WTC11 (cell line): ENCODE data around the gene OR1A2. TPM values are rescaled to one million over a fixed set of nuclear protein-coding genes. Genes with fewer than 3 reads are reported as not detected.

Source experiments
- ATAC-seq: fragments of 200-7000 bp; cut with Tn5 transposase; 2 replicates; pipeline ENCODE4 v1.10.0; 2021; ENCODE audit warnings: mild to moderate bottlenecking, moderate library complexity
- Bru-seq: library from RNA; stranded (reverse); fragments of 400-500 nt; gene quantifications from one replicate; lab custom pipeline; 2021; lab: Mats Ljungman, UMichigan
- CTCF ChIA-PET: fragments of 300-600 bp; sonication (Branson Sonifier 250); formaldehyde crosslinking; loops from one replicate; lab custom pipeline; 2021; ENCODE audit warnings: antibody characterized with exemption; lab: Charles Lee
- POLR2A ChIA-PET: fragments of 350-600 bp; sonication (Branson Sonifier 250); formaldehyde crosslinking; loops from one replicate; lab custom pipeline; 2021; ENCODE audit warnings: antibody characterized with exemption; lab: Charles Lee
- DNase-seq: peaks from one replicate; pipeline ENCODE4 v3.0.0; 2021; ENCODE audit warnings: low spot score
- H3K27ac Mint-ChIP-seq: 2 replicates; pipeline ENCODE4 v1.8.0; 2021; ENCODE audit warnings: mixed read lengths
- H3K27me3 Mint-ChIP-seq: 2 replicates; pipeline ENCODE4 v1.8.0; 2021; ENCODE audit warnings: low read depth, mild to moderate bottlenecking, moderate library complexity, mixed read lengths
- H3K36me3 Mint-ChIP-seq: 2 replicates; pipeline ENCODE4 v1.8.0; 2021; ENCODE audit warnings: mixed read lengths
- H3K4me1 Mint-ChIP-seq: 2 replicates; pipeline ENCODE4 v1.8.0; 2022; ENCODE audit warnings: mixed read lengths
- H3K4me3 Mint-ChIP-seq: 2 replicates; pipeline ENCODE4 v1.8.0; 2021; ENCODE audit warnings: mild to moderate bottlenecking, moderate library complexity, mixed read lengths
- H3K9me3 Mint-ChIP-seq: 2 replicates; pipeline ENCODE4 v1.8.0; 2021; ENCODE audit warnings: mixed read lengths
- FOXJ3 ChIP-seq: sonication (generic); formaldehyde crosslinking; IDR thresholded peaks from 2 replicates; pipeline ENCODE4 v1.9.0; 2021; ENCODE audit warnings: missing genetic modification reagents, mild to moderate bottlenecking, borderline replicate concordance
- NR3C1 ChIP-seq: sonication (generic); formaldehyde crosslinking; conservative IDR thresholded peaks from 2 replicates; pipeline ENCODE4 v1.8.1; 2023; ENCODE audit warnings: low read depth, mild to moderate bottlenecking, missing genetic modification reagents
- OVOL2 ChIP-seq: fragments of 250-450 bp; sonication (Bioruptor Pico); IDR thresholded peaks from 2 replicates; pipeline ENCODE4 v1.9.0; 2021; ENCODE audit warnings: mild to moderate bottlenecking, borderline replicate concordance
- TEAD4 ChIP-seq: sonication (generic); formaldehyde crosslinking; IDR thresholded peaks from 2 replicates; pipeline ENCODE4 v1.8.0; 2022; ENCODE audit warnings: mild to moderate bottlenecking, missing genetic modification reagents
- ZBTB21 ChIP-seq: sonication (generic); formaldehyde crosslinking; IDR thresholded peaks from 2 replicates; pipeline ENCODE4 v1.8.1; 2023; ENCODE audit warnings: mild to moderate bottlenecking, missing genetic modification reagents, borderline replicate concordance
- ZNF121 ChIP-seq: sonication (generic); formaldehyde crosslinking; IDR thresholded peaks from 2 replicates; pipeline ENCODE4 v1.8.0; 2023; ENCODE audit warnings: missing genetic modification reagents
- ZNF317 ChIP-seq: sonication (generic); formaldehyde crosslinking; IDR thresholded peaks from 2 replicates; pipeline ENCODE4 v1.8.1; 2023; ENCODE audit warnings: low read depth, mild to moderate bottlenecking, moderate library complexity, missing genetic modification reagents, borderline replicate concordance
- long read RNA-seq, 3 experiments: library from RNA in 1 of 3; library from capped mRNA in 1 of 3; library from polyadenylated mRNA in 1 of 3; unstranded in 2 of 3; stranded (forward) in 1 of 3; transcript quantifications; one replicate each; pipeline ENCODE4 v2.0.0, GENCODE V29; 2021
- total RNA-seq: library from RNA; stranded (reverse); gene quantifications from 3 replicates; pipeline ENCODE4 v1.2.3, GENCODE V29; 2021
- TF ChIP-seq, protein P1 (sequence below): sonication (generic); formaldehyde crosslinking; IDR thresholded peaks from 2 replicates; pipeline ENCODE4 v1.8.0; 2022; ENCODE audit warnings: mild to moderate bottlenecking, missing genetic modification reagents
- TF ChIP-seq, protein P2 (sequence below): fragments of 250-450 bp; sonication (Bioruptor Pico); IDR thresholded peaks from 2 replicates; pipeline ENCODE4 v1.9.0; 2021; ENCODE audit warnings: mild to moderate bottlenecking, borderline replicate concordance
- TF ChIP-seq, protein P3 (sequence below): sonication (generic); formaldehyde crosslinking; IDR thresholded peaks from 2 replicates; pipeline ENCODE4 v1.8.0; 2022; ENCODE audit warnings: missing genetic modification reagents
- TF ChIP-seq, protein P4 (sequence below): sonication (generic); formaldehyde crosslinking; IDR thresholded peaks from 2 replicates; pipeline ENCODE4 v1.8.1; 2022; ENCODE audit warnings: mild to moderate bottlenecking, missing genetic modification reagents, moderate library complexity, borderline replicate concordance
- TF ChIP-seq, protein P5 (sequence below): sonication (generic); formaldehyde crosslinking; IDR thresholded peaks from 2 replicates; pipeline ENCODE4 v1.8.1; 2022; ENCODE audit warnings: mild to moderate bottlenecking, moderate library complexity, missing genetic modification reagents

Gene OR1A2, protein sequence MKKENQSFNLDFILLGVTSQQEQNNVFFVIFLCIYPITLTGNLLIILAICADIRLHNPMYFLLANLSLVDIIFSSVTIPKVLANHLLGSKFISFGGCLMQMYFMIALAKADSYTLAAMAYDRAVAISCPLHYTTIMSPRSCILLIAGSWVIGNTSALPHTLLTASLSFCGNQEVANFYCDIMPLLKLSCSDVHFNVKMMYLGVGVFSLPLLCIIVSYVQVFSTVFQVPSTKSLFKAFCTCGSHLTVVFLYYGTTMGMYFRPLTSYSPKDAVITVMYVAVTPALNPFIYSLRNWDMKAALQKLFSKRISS
- total RNA-seq (not detected in 3 replicates), Bru-seq, nascent RNA (not detected)
- long read RNA-seq, experiment 1: 0 reads
- long read RNA-seq, experiment 2: 0 reads
- long read RNA-seq, experiment 3: 0 reads

DNA sequence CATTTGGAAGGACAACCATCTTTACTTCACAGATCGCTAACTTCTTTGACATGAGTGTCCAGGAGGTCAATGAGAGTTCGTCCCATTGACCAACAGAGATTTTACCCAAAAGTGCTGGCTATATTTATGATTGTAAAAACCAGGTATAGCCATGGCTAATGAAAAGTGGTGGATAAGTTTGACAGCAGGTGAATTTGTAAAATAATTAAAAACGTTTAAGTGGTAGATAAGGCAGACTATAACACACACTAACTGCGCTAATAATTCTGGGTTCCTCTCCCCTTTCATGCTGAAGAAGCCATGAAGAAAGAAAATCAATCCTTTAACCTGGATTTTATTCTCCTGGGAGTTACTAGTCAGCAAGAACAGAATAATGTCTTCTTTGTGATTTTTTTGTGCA lies at the start of gene OR1A2:
Gene OR1A2, plus strand, starts transcription at position 301 of the 400 bp plus-strand sequence. Its CDS starts 0 bp downstream, at position 301.
- POLR2A ChIA-PET: no interaction called here
- peaks cover 2% of the 10 kb centered on the region; the same call in 1 of the 2 replicates for H3K27me3 Mint-ChIP-seq
- no peak for DNase-seq
- TF ChIP-seq FOXJ3 (no peak), NR3C1 (CRISPR knock-in tag) (no peak)
- TF ChIP-seq, protein P1, sequence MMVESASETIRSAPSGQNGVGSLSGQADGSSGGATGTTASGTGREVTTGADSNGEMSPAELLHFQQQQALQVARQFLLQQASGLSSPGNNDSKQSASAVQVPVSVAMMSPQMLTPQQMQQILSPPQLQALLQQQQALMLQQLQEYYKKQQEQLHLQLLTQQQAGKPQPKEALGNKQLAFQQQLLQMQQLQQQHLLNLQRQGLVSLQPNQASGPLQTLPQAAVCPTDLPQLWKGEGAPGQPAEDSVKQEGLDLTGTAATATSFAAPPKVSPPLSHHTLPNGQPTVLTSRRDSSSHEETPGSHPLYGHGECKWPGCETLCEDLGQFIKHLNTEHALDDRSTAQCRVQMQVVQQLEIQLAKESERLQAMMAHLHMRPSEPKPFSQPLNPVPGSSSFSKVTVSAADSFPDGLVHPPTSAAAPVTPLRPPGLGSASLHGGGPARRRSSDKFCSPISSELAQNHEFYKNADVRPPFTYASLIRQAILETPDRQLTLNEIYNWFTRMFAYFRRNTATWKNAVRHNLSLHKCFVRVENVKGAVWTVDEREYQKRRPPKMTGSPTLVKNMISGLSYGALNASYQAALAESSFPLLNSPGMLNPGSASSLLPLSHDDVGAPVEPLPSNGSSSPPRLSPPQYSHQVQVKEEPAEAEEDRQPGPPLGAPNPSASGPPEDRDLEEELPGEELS (CRISPR knock-in tag): no peak
- TF ChIP-seq, all 79 proteins: peak for 0
- H3K9me3 Mint-ChIP-seq: peaks cover 27% of the 10 kb centered on the region
- no peak within 1 kb of the TSS for H3K4me3 Mint-ChIP-seq
- ATAC-seq: no peak
- CTCF ChIA-PET: interaction anchor here (0.5 kb wide), 1 partner anchor 270 kb away, joined by 3 read pairs; no protein-coding TSS in a partner anchor
- H3K36me3 Mint-ChIP-seq: peaks cover 8% of the 10 kb centered on the region
- no peak within 1 kb of the TSS for H3K27ac Mint-ChIP-seq
- H3K4me1 Mint-ChIP-seq: no peaks in the 10 kb centered on the region

DNA sequence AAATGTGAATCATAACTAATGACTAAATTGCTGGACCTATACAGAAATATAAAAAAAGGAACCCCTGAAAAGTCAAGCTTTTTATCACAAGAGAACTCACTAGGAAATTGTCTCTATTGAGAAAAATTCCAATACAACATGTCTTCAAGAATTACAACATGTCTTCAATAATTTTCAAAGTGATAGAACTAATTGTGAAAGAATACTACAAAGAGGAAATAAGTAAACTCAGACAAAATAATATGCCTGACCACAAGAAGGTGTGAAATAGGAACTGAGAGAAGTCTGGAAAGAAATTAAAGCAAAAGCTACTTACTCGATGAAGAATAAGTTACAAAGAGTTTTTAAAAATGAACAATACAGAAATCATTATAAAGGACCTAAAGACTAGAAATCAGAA lies 40.1 kb upstream of the OR1A2 start:
- ChIA-PET POLR2A (no interaction called here), CTCF (no interaction called here)
- Mint-ChIP-seq H3K27ac (no peak overlapping the region), H3K4me1 (peaks cover 15% of the 10 kb centered on the region), H3K36me3 (peaks cover 9% of the 10 kb centered on the region; the same call in 1 of the 2 replicates), H3K4me3 (no peak overlapping the region), H3K27me3 (peaks cover 9% of the 10 kb centered on the region), H3K9me3 (peaks cover 12% of the 10 kb centered on the region)
- TF ChIP-seq ZNF317 (CRISPR knock-in tag) (no peak), ZNF121 (CRISPR knock-in tag) (no peak), ZBTB21 (CRISPR knock-in tag) (no peak), OVOL2 (CRISPR knock-in tag) (no peak), TEAD4 (CRISPR knock-in tag) (no peak)
- TF ChIP-seq, protein P2, sequence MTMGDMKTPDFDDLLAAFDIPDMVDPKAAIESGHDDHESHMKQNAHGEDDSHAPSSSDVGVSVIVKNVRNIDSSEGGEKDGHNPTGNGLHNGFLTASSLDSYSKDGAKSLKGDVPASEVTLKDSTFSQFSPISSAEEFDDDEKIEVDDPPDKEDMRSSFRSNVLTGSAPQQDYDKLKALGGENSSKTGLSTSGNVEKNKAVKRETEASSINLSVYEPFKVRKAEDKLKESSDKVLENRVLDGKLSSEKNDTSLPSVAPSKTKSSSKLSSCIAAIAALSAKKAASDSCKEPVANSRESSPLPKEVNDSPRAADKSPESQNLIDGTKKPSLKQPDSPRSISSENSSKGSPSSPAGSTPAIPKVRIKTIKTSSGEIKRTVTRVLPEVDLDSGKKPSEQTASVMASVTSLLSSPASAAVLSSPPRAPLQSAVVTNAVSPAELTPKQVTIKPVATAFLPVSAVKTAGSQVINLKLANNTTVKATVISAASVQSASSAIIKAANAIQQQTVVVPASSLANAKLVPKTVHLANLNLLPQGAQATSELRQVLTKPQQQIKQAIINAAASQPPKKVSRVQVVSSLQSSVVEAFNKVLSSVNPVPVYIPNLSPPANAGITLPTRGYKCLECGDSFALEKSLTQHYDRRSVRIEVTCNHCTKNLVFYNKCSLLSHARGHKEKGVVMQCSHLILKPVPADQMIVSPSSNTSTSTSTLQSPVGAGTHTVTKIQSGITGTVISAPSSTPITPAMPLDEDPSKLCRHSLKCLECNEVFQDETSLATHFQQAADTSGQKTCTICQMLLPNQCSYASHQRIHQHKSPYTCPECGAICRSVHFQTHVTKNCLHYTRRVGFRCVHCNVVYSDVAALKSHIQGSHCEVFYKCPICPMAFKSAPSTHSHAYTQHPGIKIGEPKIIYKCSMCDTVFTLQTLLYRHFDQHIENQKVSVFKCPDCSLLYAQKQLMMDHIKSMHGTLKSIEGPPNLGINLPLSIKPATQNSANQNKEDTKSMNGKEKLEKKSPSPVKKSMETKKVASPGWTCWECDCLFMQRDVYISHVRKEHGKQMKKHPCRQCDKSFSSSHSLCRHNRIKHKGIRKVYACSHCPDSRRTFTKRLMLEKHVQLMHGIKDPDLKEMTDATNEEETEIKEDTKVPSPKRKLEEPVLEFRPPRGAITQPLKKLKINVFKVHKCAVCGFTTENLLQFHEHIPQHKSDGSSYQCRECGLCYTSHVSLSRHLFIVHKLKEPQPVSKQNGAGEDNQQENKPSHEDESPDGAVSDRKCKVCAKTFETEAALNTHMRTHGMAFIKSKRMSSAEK (CRISPR knock-in tag): no peak
- TF ChIP-seq, protein P3, sequence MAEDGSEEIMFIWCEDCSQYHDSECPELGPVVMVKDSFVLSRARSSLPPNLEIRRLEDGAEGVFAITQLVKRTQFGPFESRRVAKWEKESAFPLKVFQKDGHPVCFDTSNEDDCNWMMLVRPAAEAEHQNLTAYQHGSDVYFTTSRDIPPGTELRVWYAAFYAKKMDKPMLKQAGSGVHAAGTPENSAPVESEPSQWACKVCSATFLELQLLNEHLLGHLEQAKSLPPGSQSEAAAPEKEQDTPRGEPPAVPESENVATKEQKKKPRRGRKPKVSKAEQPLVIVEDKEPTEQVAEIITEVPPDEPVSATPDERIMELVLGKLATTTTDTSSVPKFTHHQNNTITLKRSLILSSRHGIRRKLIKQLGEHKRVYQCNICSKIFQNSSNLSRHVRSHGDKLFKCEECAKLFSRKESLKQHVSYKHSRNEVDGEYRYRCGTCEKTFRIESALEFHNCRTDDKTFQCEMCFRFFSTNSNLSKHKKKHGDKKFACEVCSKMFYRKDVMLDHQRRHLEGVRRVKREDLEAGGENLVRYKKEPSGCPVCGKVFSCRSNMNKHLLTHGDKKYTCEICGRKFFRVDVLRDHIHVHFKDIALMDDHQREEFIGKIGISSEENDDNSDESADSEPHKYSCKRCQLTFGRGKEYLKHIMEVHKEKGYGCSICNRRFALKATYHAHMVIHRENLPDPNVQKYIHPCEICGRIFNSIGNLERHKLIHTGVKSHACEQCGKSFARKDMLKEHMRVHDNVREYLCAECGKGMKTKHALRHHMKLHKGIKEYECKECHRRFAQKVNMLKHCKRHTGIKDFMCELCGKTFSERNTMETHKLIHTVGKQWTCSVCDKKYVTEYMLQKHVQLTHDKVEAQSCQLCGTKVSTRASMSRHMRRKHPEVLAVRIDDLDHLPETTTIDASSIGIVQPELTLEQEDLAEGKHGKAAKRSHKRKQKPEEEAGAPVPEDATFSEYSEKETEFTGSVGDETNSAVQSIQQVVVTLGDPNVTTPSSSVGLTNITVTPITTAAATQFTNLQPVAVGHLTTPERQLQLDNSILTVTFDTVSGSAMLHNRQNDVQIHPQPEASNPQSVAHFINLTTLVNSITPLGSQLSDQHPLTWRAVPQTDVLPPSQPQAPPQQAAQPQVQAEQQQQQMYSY (CRISPR knock-in tag): no peak
- TF ChIP-seq, protein P4, sequence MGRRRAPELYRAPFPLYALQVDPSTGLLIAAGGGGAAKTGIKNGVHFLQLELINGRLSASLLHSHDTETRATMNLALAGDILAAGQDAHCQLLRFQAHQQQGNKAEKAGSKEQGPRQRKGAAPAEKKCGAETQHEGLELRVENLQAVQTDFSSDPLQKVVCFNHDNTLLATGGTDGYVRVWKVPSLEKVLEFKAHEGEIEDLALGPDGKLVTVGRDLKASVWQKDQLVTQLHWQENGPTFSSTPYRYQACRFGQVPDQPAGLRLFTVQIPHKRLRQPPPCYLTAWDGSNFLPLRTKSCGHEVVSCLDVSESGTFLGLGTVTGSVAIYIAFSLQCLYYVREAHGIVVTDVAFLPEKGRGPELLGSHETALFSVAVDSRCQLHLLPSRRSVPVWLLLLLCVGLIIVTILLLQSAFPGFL: no peak
- TF ChIP-seq, protein P5, sequence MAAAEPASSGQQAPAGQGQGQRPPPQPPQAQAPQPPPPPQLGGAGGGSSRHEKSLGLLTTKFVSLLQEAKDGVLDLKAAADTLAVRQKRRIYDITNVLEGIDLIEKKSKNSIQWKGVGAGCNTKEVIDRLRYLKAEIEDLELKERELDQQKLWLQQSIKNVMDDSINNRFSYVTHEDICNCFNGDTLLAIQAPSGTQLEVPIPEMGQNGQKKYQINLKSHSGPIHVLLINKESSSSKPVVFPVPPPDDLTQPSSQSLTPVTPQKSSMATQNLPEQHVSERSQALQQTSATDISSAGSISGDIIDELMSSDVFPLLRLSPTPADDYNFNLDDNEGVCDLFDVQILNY (CRISPR knock-in tag): no peak
- no peak for ATAC-seq
- DNase-seq: no peak
